ENCODE data around the gene A2M. TPM values are rescaled to one million over a fixed set of nuclear protein-coding genes. Genes with fewer than 3 reads are reported as not detected.

Gene A2M
- total and polyA plus RNA-seq, 2 donors (not counting 3 experiments of a cell fraction or from before 2014, with no cell fraction given): 11.5 to 16.9 TPM

- H4K20me1 ChIP-seq (replicated peaks; ENCODE audit: control insufficient read depth, extremely low read depth, insufficient read depth, low read length): no peaks in the 10 kb centered on the region
- no peak for DNase-seq (ENCODE audit: low read depth, low spot score)
- no peak overlapping the region for H3K27ac ChIP-seq (ENCODE audit: insufficient read depth, low read depth, low read length)
- no peak overlapping the region for H3K9ac ChIP-seq (replicated peaks; ENCODE audit: extremely low read depth, insufficient read depth, low read length)
- no peaks in the 10 kb centered on the region for H3K9me1 ChIP-seq (replicated peaks; ENCODE audit: control insufficient read depth, extremely low read depth, insufficient read depth, low read length)
- H3K4me2 ChIP-seq (ENCODE audit: insufficient read depth, low read length): no peak overlapping the region
- intact Hi-C loops (cut with micrococcal nuclease): loop anchor here (10.0 kb wide), 1 partner anchor 99 kb away; no protein-coding TSS in a partner anchor
- ChIA-PET POLR2A (no interaction called here), CTCF (interaction anchor here (1.0 to 2.2 kb wide), 3 partner anchors 70 to 642 kb away, joined by 3 to 14 read pairs (median 3); no protein-coding TSS in a partner anchor)
- no peaks in the 10 kb centered on the region for H3K36me3 ChIP-seq (ENCODE audit: control insufficient read depth in 2 of 2, extremely low read depth in 1 of 2, insufficient read depth in 2 of 2, low read length in 2 of 2)
- no TSS peak for BruUV-seq (replicated peaks)
- TF ChIP-seq JUN (IDR thresholded peaks at IDR 0.05; ENCODE audit: borderline replicate concordance, insufficient read depth, insufficient read length, low read depth) (no peak), MYC (IDR thresholded peaks at IDR 0.05; ENCODE audit: low read depth, low read length) (no peak), POLR2A (IDR thresholded peaks at IDR 0.05; ENCODE audit: low read depth, low read length) (no peak), GATA2 (IDR thresholded peaks at IDR 0.05; ENCODE audit: insufficient read depth, insufficient read length, low read depth, low read length) (no peak), CTCF (IDR thresholded peaks at IDR 0.05; ENCODE audit: extremely low read depth in 1 of 2, insufficient read depth in 1 of 2, low read depth in 1 of 2, low read length in 2 of 2) (no peak)
- H3K4me1 ChIP-seq (ENCODE audit: control insufficient read depth, extremely low read depth, insufficient read depth, low read length): peaks cover 4% of the 10 kb centered on the region
- H3K4me3 ChIP-seq (replicated peaks in 1 of 3; ENCODE audit: insufficient read depth in 1 of 3, low read depth in 1 of 3, low read length in 3 of 3): peak overlapping the region in 1 of 3 experiments; percentile 95
- no peaks in the 10 kb centered on the region for H3K9me3 ChIP-seq (replicated peaks; ENCODE audit: control insufficient read depth, insufficient read depth, low read length)
- H3K27me3 ChIP-seq (ENCODE audit: control insufficient read depth in 2 of 2, insufficient read depth in 2 of 2, low read length in 2 of 2): peaks cover 4 to 6% of the 10 kb centered on the region in 2 experiments
- dilution Hi-C loops (cut with MboI; ENCODE audit: extremely low pct_ligation_motif_present, low sequenced_read_pairs): no loop called here
- FAIRE-seq: no peak
- H2AFZ ChIP-seq (ENCODE audit: low read depth, low read length): peak overlapping the region; percentile 55
- no peaks in the 10 kb centered on the region for H3K79me2 ChIP-seq (ENCODE audit: control insufficient read depth, insufficient read depth, low read length)
Measured at GRCh38 chr12:9065607-9065856, 50.2 kb downstream of the A2M start.
